Dedifferentiated amniotic fluid mesenchymal stem cell (primary cell): ENCODE measurements around the gene SPPL3.
"Not testable (repeated sequence)": the region's sequence is repeated elsewhere in the genome, so short reads cannot be mapped to it uniquely, and the experiment has no call there.

Experiments used
- DNase-seq: peaks from one replicate; pipeline ENCODE4 v3.0.0-alpha.2; 2016; ENCODE audit errors: extremely low spot score

The SPPL3 gene

GRCh38 chr12:120844768-120845449 is 59.2 kb downstream of the SPPL3 start:
- no peak for DNase-seq

- DNase-seq, result no peak
These were observed 59.9 kb downstream of the SPPL3 start for GRCh38 chr12:120844297-120844696.

- DNase-seq, result no peak
These were observed 60.7 kb downstream of the SPPL3 start for GRCh38 chr12:120843472-120843871.

DNA sequence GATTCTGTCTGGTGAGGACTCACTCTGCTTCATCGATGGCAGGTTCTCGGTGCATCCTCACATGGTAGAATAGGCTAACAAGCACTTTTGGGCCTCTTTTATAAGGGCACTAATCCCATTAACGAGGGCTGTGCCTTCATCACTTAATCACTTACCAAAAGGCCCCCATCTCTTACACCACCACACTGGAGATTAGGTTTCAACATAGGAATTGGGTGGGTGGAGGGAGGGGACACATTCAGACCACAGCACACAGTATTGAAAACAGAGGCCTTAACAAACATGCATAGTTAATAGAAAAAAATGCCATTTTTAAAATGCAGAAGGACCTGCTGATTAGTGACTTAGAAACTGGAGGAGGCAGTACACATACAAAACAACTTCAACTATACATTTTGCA is 61.6 kb downstream of the SPPL3 start:
- DNase-seq, result no peak

- no peak for DNase-seq
These were observed 62.6 kb downstream of the SPPL3 start for GRCh38 chr12:120841525-120841924.

- DNase-seq, result no peak
These were observed 64.7 kb downstream of the SPPL3 start for GRCh38 chr12:120839503-120839902.

DNA sequence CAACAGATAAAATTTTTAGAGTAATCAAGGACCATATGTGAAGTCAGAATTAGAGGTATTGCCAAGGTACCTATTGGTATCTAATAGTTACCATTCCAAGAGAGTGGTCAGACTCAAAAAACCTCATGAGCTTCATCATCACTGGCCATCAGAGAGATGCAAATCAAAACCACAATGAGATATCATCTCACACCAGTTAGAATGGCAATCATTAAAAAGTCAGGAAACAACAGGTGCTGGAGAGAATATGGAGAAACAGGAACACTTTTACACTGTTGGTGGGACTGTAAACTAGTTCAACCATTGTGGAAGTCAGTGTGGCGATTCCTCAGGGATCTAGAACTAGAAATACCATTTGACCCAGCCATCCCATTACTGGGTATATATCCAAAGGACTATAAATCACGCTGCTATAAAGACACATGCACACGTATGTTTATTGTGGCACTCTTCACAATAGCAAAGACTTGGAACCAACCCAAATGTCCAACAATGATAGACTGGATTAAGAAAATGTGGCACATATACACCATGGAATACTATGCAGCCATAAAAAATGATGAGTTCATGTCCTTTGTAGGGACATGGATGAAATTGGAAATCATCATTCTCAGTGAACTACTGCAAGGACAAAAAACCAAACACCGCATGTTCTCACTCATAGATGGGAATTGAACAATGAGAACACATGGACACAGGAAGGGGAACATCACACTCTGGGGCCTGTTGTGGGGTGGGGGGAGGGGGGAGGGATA is 65.4 kb downstream of the SPPL3 start:
- DNase-seq, result not testable (repeated sequence)

GRCh38 chr12:120836114-120836684 is 68.0 kb downstream of the SPPL3 start:
- DNase-seq, result no peak

GRCh38 chr12:120835657-120836056 is 68.5 kb downstream of the SPPL3 start:
- no peak for DNase-seq

DNA sequence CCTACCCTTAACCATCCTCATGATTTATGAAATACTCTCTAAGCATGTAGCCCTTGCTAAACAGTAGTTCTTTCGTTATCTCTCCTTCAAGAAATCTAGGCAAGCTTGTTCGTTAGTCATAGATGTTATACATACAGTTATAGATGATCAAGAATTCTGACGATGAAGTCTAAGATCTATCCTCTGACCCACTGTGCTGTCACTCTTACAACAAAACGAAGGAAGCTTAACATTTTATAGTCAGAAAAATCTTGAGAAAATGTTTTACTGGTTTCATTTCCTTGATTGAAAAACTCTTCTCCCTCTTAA is 68.9 kb downstream of the SPPL3 start:
- no peak for DNase-seq

DNA sequence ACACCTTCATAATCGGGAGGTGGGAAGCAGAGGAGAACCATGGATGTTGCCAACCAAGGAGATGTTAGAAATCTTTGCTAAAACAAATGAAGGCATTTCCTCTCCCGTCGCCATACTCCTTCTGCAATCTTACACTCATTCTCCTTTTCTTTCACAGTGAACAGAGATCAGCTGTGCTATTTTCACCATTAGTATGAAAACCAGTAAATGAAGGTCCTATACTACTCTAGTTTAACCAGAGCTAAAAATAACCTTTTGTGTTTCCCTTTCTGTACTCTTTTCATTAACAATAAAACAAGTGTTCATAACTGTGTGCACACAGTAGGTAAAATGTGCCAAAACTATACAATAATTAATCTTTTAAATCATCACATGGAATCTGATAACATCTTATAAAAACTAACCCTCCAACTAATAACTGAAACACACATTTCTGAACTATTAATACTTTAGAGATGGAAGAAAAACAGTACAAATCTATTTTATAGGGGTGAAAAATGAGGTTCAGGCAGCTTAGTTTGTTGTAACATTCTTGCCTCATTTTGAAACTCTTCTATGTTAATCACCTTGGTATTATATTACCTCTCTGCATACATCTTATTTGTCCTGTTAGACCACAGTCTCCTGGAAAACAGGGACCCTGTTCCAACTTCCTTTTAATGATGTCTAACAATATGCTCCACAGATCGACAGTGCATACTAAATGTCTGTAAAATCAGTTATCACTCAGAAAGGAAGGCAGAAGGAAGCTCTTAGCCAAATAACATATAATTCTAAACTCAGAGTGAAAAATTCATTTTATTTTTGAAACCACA is 69.5 kb downstream of the SPPL3 start:
- no peak for DNase-seq

GRCh38 chr12:120833849-120834248 is 70.3 kb downstream of the SPPL3 start:
- DNase-seq, result no peak

DNA sequence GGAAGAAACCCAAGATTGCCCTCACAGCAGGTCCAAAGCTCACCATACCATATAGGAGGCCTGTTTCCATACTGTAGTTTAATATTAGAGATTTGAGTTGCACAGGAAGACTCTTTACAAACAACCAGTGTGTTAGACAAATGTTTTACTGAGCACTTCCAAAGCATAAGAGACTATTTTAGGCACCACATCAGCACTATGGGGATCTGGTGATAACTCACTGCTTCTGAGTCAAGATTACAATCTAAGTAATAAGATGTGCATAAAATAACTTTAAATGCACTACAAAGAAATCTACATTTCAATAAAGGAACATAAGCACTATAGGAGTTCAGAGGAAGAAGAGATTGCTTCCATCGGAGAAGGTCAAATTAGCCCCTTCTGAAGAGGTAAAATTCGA is 71.4 kb downstream of the SPPL3 start:
- no peak for DNase-seq

GRCh38 chr12:120831648-120832267 is 72.4 kb downstream of the SPPL3 start:
- no peak for DNase-seq

DNA sequence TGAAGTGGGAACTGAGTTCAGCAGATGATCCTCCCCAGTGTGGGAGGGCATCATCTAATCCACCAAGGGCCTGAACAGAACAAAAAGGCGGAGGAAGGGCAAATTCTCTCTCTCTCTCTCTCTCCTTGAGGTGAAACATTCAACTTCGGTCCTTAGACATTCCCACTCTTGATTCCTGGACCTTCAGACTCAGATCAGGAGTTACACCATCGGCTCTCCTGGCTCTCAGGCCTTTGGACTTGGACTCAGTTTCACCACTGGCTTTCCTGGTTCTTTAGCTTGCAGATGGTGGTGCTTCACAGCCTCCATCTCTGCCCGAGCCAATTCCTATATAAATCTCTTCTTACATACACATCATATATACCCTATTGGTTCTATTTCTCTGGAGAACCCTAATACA is 73.2 kb downstream of the SPPL3 start:
- DNase-seq, result no peak

- DNase-seq, result no peak
These were observed 73.9 kb downstream of the SPPL3 start for GRCh38 chr12:120830052-120830940.

GRCh38 chr12:120826335-120826734 is 77.8 kb downstream of the SPPL3 start:
- no peak for DNase-seq

GRCh38 chr12:120825337-120825736 is 78.8 kb downstream of the SPPL3 start:
- DNase-seq, result no peak

GRCh38 chr12:120822832-120823503 is 81.2 kb downstream of the SPPL3 start:
- no peak for DNase-seq

DNA sequence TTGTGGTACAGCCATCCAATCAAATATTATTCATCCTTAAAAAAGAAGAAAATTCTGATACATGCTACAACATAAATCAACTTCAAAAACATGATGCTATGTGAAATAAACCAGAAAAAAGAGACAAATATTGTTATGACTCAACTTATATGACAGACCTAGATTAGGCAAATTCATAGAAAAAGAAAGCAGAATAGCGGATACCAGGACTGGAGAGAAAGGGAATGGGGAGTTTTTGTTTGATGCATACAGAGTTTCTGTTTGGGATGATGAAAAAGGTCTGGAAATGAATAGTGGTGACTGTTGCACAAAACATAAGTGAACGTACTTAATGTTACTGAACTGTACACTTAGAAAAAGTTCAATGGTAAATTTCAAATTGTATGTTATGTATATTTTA is 82.3 kb downstream of the SPPL3 start:
- no peak for DNase-seq
